Amygdala (tissue), 56 donors: ENCODE results near the gene ELOVL2.
"Not testable (repeated sequence)": the region's sequence is repeated elsewhere in the genome, so short reads cannot be mapped to it uniquely, and the experiment has no call there.

Experiments
- DNase-seq, 56 donors: peaks; one replicate each; lab custom pipeline; 2025; lab: John Stamatoyannopoulos, UW

Gene ELOVL2

GRCh38 chr6:11025921-11026635 is 18.0 kb downstream of the ELOVL2 start:
- DNase-seq, result no peak

- DNase-seq, result no peak
Observed at GRCh38 chr6:11025130-11025529, 19.0 kb downstream of the ELOVL2 start.

GRCh38 chr6:11023032-11023431 is 21.1 kb downstream of the ELOVL2 start:
- DNase-seq, result no peak

DNA sequence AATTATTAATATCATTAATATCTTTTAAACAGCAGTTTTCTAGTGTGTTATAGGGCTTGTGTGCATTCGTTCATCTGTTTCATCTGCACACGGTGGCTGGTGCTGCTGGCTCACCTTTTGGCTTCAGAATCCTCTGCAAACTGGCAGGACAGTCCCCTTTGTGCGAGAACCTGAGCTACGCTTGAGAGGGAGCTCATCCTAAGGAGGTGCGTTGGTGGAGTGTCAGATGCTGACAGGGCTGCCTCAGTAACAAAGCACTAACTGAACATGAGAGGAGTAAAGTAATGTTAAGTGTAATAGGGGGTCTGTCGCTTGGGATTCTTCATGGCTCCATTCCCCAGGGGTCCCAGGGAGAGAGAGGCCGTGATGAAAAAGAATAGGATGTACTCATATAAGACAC is 22.4 kb downstream of the ELOVL2 start:
- DNase-seq, result no peak

- DNase-seq, result no peak
Observed at GRCh38 chr6:11021003-11021402, 23.1 kb downstream of the ELOVL2 start.

- DNase-seq, result no peak
Observed at GRCh38 chr6:11018225-11018624, 25.9 kb downstream of the ELOVL2 start.

DNA sequence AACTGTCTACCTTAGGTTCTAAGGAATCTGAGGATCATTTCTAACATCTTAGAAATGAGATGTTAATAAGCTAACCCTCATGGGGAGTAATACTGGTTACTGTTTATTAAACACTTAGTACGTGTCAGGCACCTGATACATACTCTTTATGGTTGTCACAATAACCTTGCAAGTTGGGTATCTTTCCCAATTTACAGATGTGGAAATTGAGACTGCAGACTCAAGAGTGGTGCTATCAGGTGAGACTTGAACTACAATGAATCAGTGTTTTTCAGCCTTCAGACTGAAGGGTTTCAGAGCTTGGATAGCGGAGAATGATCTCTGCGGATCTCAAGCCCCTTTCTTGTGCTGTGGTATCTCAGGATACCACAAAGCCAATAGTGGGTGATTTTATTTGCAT is 27.0 kb downstream of the ELOVL2 start:
- no peak for DNase-seq

DNA sequence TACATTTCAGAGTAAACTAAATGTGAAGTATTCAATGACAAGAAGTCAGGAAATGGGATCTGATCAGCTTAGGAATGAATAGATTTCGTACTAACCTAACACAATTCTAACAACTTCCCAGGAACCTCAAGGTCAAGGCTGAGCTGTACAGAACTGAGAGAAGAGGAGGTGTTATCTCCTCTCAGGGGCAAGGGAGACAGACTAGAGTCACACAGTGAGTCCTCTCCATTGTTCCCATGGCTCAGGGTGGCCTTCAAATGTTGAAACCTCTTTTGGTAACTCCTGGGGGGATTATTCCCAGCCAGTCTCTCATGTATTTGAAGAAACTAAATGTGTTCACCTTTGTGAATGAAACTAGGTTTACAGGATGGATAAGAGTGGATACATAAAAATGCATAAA is 27.7 kb downstream of the ELOVL2 start:
- DNase-seq, result no peak

- DNase-seq, result no peak
Observed at GRCh38 chr6:11015102-11015501, 29.0 kb downstream of the ELOVL2 start.

GRCh38 chr6:11013721-11014070 is 30.4 kb downstream of the ELOVL2 start:
- DNase-seq, result no peak

GRCh38 chr6:11012976-11013720 is 31.0 kb downstream of the ELOVL2 start:
- no peak for DNase-seq

DNA sequence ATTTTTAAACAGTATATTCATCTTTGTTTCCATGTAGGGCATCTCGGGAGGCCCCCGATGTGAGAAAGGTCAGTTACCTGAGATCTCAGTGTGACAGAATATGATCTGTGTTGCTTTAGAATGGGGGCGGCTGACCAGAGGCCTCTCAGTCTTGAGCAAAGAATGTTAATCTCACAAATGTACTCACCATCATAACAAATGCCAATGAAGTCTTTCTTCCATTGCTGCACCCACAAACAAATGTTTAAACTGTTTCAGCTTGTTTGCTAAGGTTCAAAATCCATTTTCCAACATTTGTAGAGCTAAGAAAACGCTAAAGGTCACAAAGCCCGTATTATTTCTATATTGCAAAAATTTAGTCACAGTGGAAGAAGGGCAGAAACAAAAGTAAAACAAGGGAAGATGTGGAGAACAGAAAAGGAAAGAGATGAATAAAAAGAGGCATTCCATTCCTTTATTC is 31.8 kb downstream of the ELOVL2 start:
- DNase-seq, result no peak

DNA sequence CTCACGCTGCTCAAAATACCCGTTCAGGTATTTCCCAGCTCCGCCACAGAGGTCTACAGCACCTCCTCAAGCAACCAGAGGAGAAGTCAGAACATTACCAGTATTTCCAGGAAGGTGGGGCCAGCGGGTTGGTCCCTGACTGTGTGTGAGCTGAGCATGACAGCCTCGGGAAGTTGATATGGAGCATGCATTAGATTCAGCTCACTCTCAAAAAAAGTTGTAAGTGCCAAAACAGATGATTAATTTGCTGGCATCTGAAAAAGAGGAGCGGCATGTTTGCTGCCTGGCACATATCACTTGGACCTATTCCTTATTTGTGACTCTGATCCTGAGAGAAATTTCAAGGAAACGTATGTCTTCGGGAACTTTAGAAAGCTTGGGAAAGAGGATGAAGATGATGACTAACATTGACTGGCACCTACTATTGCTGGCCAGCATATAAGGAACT is 32.3 kb downstream of the ELOVL2 start:
- no peak for DNase-seq

- DNase-seq, result no peak
Observed at GRCh38 chr6:11009353-11009752, 34.8 kb downstream of the ELOVL2 start.

GRCh38 chr6:11008821-11009220 is 35.3 kb downstream of the ELOVL2 start:
- no peak for DNase-seq

DNA sequence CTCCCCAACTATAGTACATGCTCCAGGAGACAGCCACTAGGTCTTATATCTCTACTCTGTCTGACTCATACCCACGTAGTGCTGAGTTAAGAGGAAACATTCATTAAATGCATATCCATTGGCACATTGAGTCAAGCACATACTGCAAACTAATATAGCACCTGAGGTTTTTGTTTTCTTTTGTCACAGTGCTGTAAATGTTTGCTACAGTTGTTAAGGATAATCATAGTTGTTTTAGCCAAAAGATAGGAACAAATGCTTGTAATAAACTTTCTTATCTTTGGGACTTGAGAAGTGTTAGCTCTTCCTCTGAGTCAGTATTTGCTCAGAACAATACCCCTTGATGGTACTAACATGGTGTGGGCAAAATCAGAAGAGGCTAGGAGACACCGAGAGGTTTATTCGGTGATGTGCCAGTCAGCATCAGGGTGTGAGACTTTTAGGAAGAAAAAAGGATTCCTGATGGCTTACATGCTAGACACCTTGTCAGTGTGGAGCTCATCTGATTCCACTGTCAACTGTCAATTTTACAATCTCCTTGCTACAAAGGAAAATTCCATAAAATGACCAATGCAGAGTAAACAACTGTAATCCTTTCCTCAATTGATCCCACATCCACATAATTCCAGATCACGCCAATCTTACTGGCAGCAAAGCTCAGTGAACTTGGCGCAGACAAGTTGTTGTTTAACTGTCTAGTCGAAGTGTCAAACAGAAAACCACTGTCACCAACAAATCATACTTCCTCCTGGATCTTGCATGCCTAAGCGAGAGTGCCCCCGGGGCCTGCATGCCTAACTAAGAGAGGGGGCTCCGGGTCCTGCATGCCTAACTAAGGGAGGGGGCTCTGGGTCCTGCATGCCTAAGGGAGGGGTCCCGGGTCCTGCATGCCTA is 36.1 kb downstream of the ELOVL2 start:
- DNase-seq, result no peak

- no peak for DNase-seq
Observed at GRCh38 chr6:11006061-11006460, 38.0 kb downstream of the ELOVL2 start.

DNA sequence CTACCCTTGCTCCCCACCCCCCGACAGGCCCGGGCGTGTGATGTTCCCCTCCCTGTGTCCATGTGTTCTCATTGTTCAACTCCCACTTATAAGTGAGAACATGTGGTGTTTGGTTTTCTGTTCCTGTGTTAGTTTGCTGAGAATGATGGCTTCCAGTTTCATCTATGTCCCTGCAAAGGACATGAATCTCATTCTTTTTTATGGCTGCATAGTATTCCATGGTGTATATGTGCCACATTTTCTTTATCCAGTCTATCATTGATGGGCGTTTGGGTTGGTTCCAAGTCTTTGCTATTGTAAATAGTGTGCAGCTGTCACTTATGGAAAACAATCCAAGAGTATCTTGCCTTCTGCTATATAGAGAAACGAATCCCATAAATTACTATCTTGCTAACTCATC is 40.8 kb downstream of the ELOVL2 start:
- not testable (repeated sequence) for DNase-seq

- DNase-seq, result no peak
Observed at GRCh38 chr6:11002176-11002575, 41.9 kb downstream of the ELOVL2 start.

DNA sequence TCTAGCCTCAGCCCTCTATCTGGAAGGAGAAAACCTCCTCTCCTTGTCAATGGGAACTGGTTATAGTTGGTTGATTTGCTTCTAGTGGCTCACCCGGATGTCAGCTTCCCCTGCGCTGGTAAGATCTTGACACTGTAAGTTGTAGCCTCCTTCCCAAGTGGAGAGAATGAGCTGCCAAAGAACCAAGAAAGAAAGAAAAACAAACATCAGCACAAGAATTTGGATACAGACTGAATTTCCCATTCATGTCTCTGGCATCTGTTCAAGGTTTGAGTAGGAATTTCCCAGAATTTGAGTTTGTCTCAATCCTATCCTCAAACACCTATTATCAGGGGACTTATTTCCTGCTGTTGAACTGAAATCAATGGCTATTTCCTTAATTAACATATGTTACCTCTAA is 44.1 kb downstream of the ELOVL2 start:
- DNase-seq, result no peak

- no peak for DNase-seq
Observed at GRCh38 chr6:10995114-10995707, 48.9 kb downstream of the ELOVL2 start.
